HepG2 (cell line): Measurements from ENCODE around the gene OTUD4. TPM values are rescaled to one million over a fixed set of nuclear protein-coding genes. Genes with fewer than 3 reads are reported as not detected.

Source experiments
- ATAC-seq: fragments of 200-7000 bp; cut with Tn5 transposase; 3 replicates; pipeline ENCODE4 v1.9.1; 2020; ENCODE audit warnings: mild to moderate bottlenecking, moderate library complexity
- BruUV-seq: library from RNA; stranded (reverse); fragments of 400-500 nt; replicated peaks from 2 replicates; lab custom pipeline; 2021; lab: Mats Ljungman, UMichigan
- CTCF ChIA-PET: fragments of 300-600 bp; formaldehyde crosslinking; extraction: SDS; loops from one replicate; lab custom pipeline; 2021; ENCODE audit warnings: low total read pairs, inconsistent platforms, low intra/inter-chr PET ratio; lab: Yijun Ruan, JAX
- POLR2A ChIA-PET: fragments of 350-600 bp; sonication (Branson Sonifier 250); formaldehyde crosslinking; loops from one replicate; lab custom pipeline; 2020; ENCODE audit warnings: antibody characterized with exemption, inconsistent platforms; lab: Yijun Ruan, JAX
- DNase-seq: peaks from one replicate; pipeline ENCODE4 v3.0.0-alpha.2; 2015; ENCODE audit warnings: low spot score
- FAIRE-seq: peaks from 3 replicates; lab custom pipeline; 2011; peaks lifted over from hg19 to GRCh38; lab: Jason Lieb, UNC
- H2AFZ ChIP-seq: one replicate; pipeline ENCODE4 v1.6.1; 2011; ENCODE audit warnings: low read length, inconsistent platforms
- H3K27ac ChIP-seq: fragments of 300-600 bp; 3 replicates; pipeline ENCODE4 v1.8.0; 2011; ENCODE audit warnings: mixed run types, mild to moderate bottlenecking, mixed read lengths, low read length, inconsistent platforms; ENCODE audit not compliant: insufficient read depth; ENCODE audit errors: extremely low read length
- H3K27me3 ChIP-seq, 2 experiments: fragments of 200-600 bp in 1 of 2; 2 replicates in 1 of 2; 3 replicates in 1 of 2; pipeline versions ENCODE4 v1.6.0 to v1.8.0; 2011; ENCODE audit warnings: low read length in 2 of 2, mild to moderate bottlenecking in 2 of 2, moderate library complexity in 2 of 2, inconsistent platforms in 1 of 2; ENCODE audit not compliant: insufficient read depth in 2 of 2, control insufficient read depth in 1 of 2
- H3K36me3 ChIP-seq, 2 experiments: fragments of 200-600 bp in 1 of 2; replicated peaks in 1 of 2; 2 replicates in 1 of 2; 3 replicates in 1 of 2; pipeline versions ENCODE4 v1.5.1 to v1.8.0; 2011; ENCODE audit warnings: low read length in 2 of 2, inconsistent platforms in 1 of 2; ENCODE audit not compliant: insufficient read depth in 2 of 2, control insufficient read depth in 1 of 2
- H3K4me1 ChIP-seq: 2 replicates; pipeline ENCODE4 v1.5.1; 2012; ENCODE audit warnings: low read length, inconsistent platforms; ENCODE audit not compliant: insufficient read depth
- H3K4me2 ChIP-seq: 2 replicates; pipeline ENCODE4 v1.6.0; 2011; ENCODE audit warnings: low read depth, low read length, inconsistent platforms
- H3K4me3 ChIP-seq, 3 experiments: fragments of 200-600 bp in 1 of 3; sonication (generic), shearing (Covaris generic) in 1 of 3; replicated peaks in 1 of 3; 2 replicates each; pipeline ENCODE4 v1.5.1; 2011 to 2016; ENCODE audit warnings: low read length in 3 of 3, inconsistent platforms in 2 of 3, low read depth in 2 of 3, mild to moderate bottlenecking in 2 of 3, control low read depth in 1 of 3, mixed read lengths in 1 of 3; ENCODE audit not compliant: insufficient read depth in 1 of 3
- H3K79me2 ChIP-seq: one replicate; pipeline ENCODE4 v1.6.1; 2011; ENCODE audit warnings: low read length, inconsistent platforms; ENCODE audit not compliant: insufficient read depth
- H3K9ac ChIP-seq: 2 replicates; pipeline ENCODE4 v1.6.0; 2011; ENCODE audit warnings: mild to moderate bottlenecking, low read depth, low read length, inconsistent platforms; ENCODE audit not compliant: insufficient read depth
- H3K9me3 ChIP-seq: 2 replicates; pipeline ENCODE4 v1.5.1; 2012; ENCODE audit warnings: mild to moderate bottlenecking, low read length
- H4K20me1 ChIP-seq: 2 replicates; pipeline ENCODE4 v1.6.0; 2011; ENCODE audit warnings: inconsistent platforms, mild to moderate bottlenecking, low read length, moderate library complexity; ENCODE audit not compliant: insufficient read depth
- FOXP1 ChIP-seq, 2 experiments: fragments of 450-650 bp in 1 of 2; IDR thresholded peaks; 2 replicates each; pipeline ENCODE4 v1.6.1; 2017 to 2018; ENCODE audit warnings: antibody characterized with exemption in 1 of 2
- GATA4 ChIP-seq: sonication (generic); IDR thresholded peaks from 2 replicates; pipeline ENCODE4 v1.6.1; 2016; ENCODE audit warnings: antibody characterized with exemption, low read depth, borderline replicate concordance
- NKX3-1 ChIP-seq: sonication (generic); formaldehyde crosslinking; IDR thresholded peaks from 2 replicates; pipeline ENCODE4 v1.5.0; 2020; ENCODE audit warnings: missing genetic modification reagents
- ZNF101 ChIP-seq: sonication (generic); formaldehyde crosslinking; IDR thresholded peaks from 2 replicates; pipeline ENCODE4 v1.4.0; 2020; ENCODE audit warnings: mild to moderate bottlenecking, low read depth, missing genetic modification reagents, borderline replicate concordance
- ZNF121 ChIP-seq: sonication (generic); formaldehyde crosslinking; IDR thresholded peaks from 2 replicates; pipeline ENCODE4 v1.5.0; 2020; ENCODE audit warnings: mild to moderate bottlenecking, missing genetic modification reagents
- ZNF274 ChIP-seq: sonication (generic); formaldehyde crosslinking; IDR thresholded peaks from 2 replicates; pipeline ENCODE4 v1.5.1; 2020; ENCODE audit warnings: mild to moderate bottlenecking, missing genetic modification reagents
- ZNF609 ChIP-seq: sonication (generic); formaldehyde crosslinking; IDR thresholded peaks from 2 replicates; pipeline ENCODE4 v1.4.0; 2020; ENCODE audit warnings: mild to moderate bottlenecking, missing genetic modification reagents, borderline replicate concordance
- ZNF766 ChIP-seq: sonication (generic); formaldehyde crosslinking; IDR thresholded peaks from 2 replicates; pipeline ENCODE4 v1.5.0; 2020; ENCODE audit warnings: missing genetic modification reagents, borderline replicate concordance
- ZNF773 ChIP-seq: sonication (generic); formaldehyde crosslinking; IDR thresholded peaks from 2 replicates; pipeline ENCODE4 v1.4.0; 2020; ENCODE audit warnings: missing genetic modification reagents, borderline replicate concordance
- ZSCAN12 ChIP-seq: sonication (generic); formaldehyde crosslinking; IDR thresholded peaks from 2 replicates; pipeline ENCODE4 v1.9.0; 2021; ENCODE audit warnings: mild to moderate bottlenecking, missing genetic modification reagents
- WGBS: methylation state at CpG from one replicate; pipeline ENCODE4 v1.1.6; 2017; ENCODE audit warnings: low lambda C conversion rate; 5-methylcytosine and 5-hydroxymethylcytosine counted together
- in situ Hi-C: cut with HindIII; loops from 2 replicates; pipeline ENCODE4 v1.10.0; 2017; ENCODE audit warnings: low pct_unique_long_range_greater_than_20kb; ENCODE audit not compliant: extremely low pct_ligation_motif_present
- intact Hi-C: fragments of 100-400 bp; cut with micrococcal nuclease; formaldehyde crosslinking; loops from one replicate; pipeline ENCODE4 v1.10.0; 2022; ENCODE audit not compliant: unreplicated experiment
- polyA plus RNA-seq, 8 experiments: library from polyadenylated mRNA; depleted of rRNA in 3 of 8; stranded (reverse) in 7 of 8; unstranded in 1 of 8; fragments of >200 nt; fragmentation: Illumina TruSeq in 4 of 8; extraction: Trizol in 4 of 8; gene quantifications; 2 replicates each; pipeline versions ENCODE4 v1.2.1 to v1.2.3, GENCODE V29; 2011 to 2016; ENCODE audit warnings: low read depth in 4 of 8, missing spikeins in 1 of 8, mixed read lengths in 1 of 8; ENCODE audit not compliant: insufficient read depth in 1 of 8
- total RNA-seq, 5 experiments: library from RNA; depleted of rRNA; stranded (reverse); fragments of >200 nt; fragmentation: Illumina TruSeq; extraction: Trizol; gene quantifications; 2 replicates each; pipeline ENCODE4 v1.2.3, GENCODE V29; 2016; ENCODE audit warnings: low read depth in 1 of 5

Gene OTUD4
- total and polyA plus RNA-seq, 2 of the 13 experiments (the other 11 are each of a cell fraction or from before 2014, with no cell fraction given), result 16.1 to 18.0 TPM

- Histone ChIP-seq H3K9ac (no peak overlapping the region), H3K79me2 (peaks cover 22% of the 10 kb centered on the region), H4K20me1 (peaks cover 10% of the 10 kb centered on the region; the same call in 1 of the 2 replicates), H3K4me2 (no peak overlapping the region), H2AFZ (no peak overlapping the region), H3K4me3 (no peak overlapping the region), H3K36me3 (peaks cover 7 to 65% of the 10 kb centered on the region in 2 experiments), H3K9me3 (no peaks in the 10 kb centered on the region), H3K4me1 (peaks cover 26% of the 10 kb centered on the region), H3K27me3 (no peaks in the 10 kb centered on the region), H3K27ac (no peak overlapping the region)
- BruUV-seq, result no TSS peak
- intact Hi-C loops, result no loop called here
- POLR2A ChIA-PET, result interaction anchor here (0.7 kb wide), 1 partner anchor 9 kb away, joined by 3 read pairs; the partner anchor contains the start of genes ABCE1 and ANAPC10
- DNase-seq (no peak), ATAC-seq (no peak), FAIRE-seq (no peak)
- no peak for TF ChIP-seq FOXP1 (IDR thresholded peaks at IDR 0.05)
- no peak for TF ChIP-seq FOXP1 (CRISPR knock-in tag; IDR thresholded peaks at IDR 0.05)
- no peak for TF ChIP-seq ZNF773 (CRISPR knock-in tag)
- TF ChIP-seq NKX3-1 (CRISPR knock-in tag), result no peak
- no peak for TF ChIP-seq ZNF766 (CRISPR knock-in tag)
- TF ChIP-seq ZSCAN12 (CRISPR knock-in tag), result no peak
- TF ChIP-seq ZNF274, result no peak
- no peak for TF ChIP-seq ZNF101 (CRISPR knock-in tag)
- no peak for TF ChIP-seq ZNF609
- no peak for TF ChIP-seq GATA4
- TF ChIP-seq ZNF121 (CRISPR knock-in tag), result no peak
- 93% methylated on average over 2 of the region's 2 CpGs for WGBS
- CTCF ChIA-PET, result no interaction called here
- in situ Hi-C loops, result loop anchor here (25.0 kb wide), 1 partner anchor 1595 kb away; the partner anchor contains the start of gene SMARCA5
Observed at GRCh38 chr4:145107126-145107525, 73.3 kb downstream of the OTUD4 start.
